HCT116 (cell line): Measurements from ENCODE around the gene WWOX.

Source experiments
- CTCF ChIP-seq, 3 experiments: fragments of 200-600 bp in 1 of 3; sonication (generic) in 1 of 3; IDR thresholded peaks in 2 of 3; conservative IDR thresholded peaks in 1 of 3; 2 replicates each; pipeline ENCODE4 v1.5.1; 2012 to 2017; ENCODE audit warnings: low read depth in 2 of 3, low read length in 2 of 3, antibody characterized with exemption in 1 of 3, borderline replicate concordance in 1 of 3, control low read depth in 1 of 3, mild to moderate bottlenecking in 1 of 3, mixed read lengths in 1 of 3, mixed run types in 1 of 3, moderate library complexity in 1 of 3; ENCODE audit not compliant: insufficient read depth in 1 of 3
- EGR1 ChIP-seq: IDR thresholded peaks from 2 replicates; pipeline ENCODE4 v1.6.1; 2012; ENCODE audit warnings: low read depth
- ELF1 ChIP-seq: IDR thresholded peaks from 2 replicates; pipeline ENCODE4 v1.6.1; 2012; ENCODE audit warnings: low read depth, borderline replicate concordance
- EZH2 ChIP-seq: fragments of 200-600 bp; sonication (generic); IDR thresholded peaks from 2 replicates; pipeline ENCODE4 v1.6.1; 2017; ENCODE audit warnings: antibody characterized with exemption, mixed run types
- FOSL1 ChIP-seq: IDR thresholded peaks from 2 replicates; pipeline ENCODE4 v1.6.1; 2012; ENCODE audit warnings: low read depth
- POLR2A ChIP-seq: IDR thresholded peaks from 2 replicates; pipeline ENCODE4 v1.7.0; 2011; ENCODE audit warnings: borderline replicate concordance; ENCODE audit not compliant: insufficient read depth, insufficient read length; ENCODE audit errors: extremely low read depth
- POLR2AphosphoS5 ChIP-seq: IDR thresholded peaks from 2 replicates; pipeline ENCODE4 v1.6.1; 2011; ENCODE audit warnings: mild to moderate bottlenecking, low read depth, low read length, moderate library complexity
- RAD21 ChIP-seq: IDR thresholded peaks from 2 replicates; pipeline ENCODE4 v1.6.1; 2012; ENCODE audit warnings: low read depth, mild to moderate bottlenecking
- SIN3A ChIP-seq: IDR thresholded peaks from 2 replicates; pipeline ENCODE4 v1.6.1; 2012; ENCODE audit warnings: low read depth
- SRF ChIP-seq: IDR thresholded peaks from 2 replicates; pipeline ENCODE4 v1.6.1; 2012; ENCODE audit warnings: low read depth
- YY1 ChIP-seq: IDR thresholded peaks from 2 replicates; pipeline ENCODE4 v1.6.1; 2011; ENCODE audit warnings: low read length, low read depth, moderate library complexity, mild to moderate bottlenecking; ENCODE audit not compliant: insufficient replicate concordance; ENCODE audit errors: extremely low read depth
- ZNF274 ChIP-seq: fragments of 200-500 bp; sonication (Bioruptor generic); IDR thresholded peaks from 2 replicates; pipeline ENCODE4 v1.6.1; 2014; ENCODE audit warnings: mild to moderate bottlenecking, low read depth, low read length, inconsistent platforms
- TF ChIP-seq, protein P1 (sequence below): IDR thresholded peaks from 2 replicates; pipeline ENCODE4 v1.6.1; 2012; ENCODE audit warnings: low read depth
- TF ChIP-seq, protein P2 (sequence below): IDR thresholded peaks from 2 replicates; pipeline ENCODE4 v1.6.1; 2012

DNA sequence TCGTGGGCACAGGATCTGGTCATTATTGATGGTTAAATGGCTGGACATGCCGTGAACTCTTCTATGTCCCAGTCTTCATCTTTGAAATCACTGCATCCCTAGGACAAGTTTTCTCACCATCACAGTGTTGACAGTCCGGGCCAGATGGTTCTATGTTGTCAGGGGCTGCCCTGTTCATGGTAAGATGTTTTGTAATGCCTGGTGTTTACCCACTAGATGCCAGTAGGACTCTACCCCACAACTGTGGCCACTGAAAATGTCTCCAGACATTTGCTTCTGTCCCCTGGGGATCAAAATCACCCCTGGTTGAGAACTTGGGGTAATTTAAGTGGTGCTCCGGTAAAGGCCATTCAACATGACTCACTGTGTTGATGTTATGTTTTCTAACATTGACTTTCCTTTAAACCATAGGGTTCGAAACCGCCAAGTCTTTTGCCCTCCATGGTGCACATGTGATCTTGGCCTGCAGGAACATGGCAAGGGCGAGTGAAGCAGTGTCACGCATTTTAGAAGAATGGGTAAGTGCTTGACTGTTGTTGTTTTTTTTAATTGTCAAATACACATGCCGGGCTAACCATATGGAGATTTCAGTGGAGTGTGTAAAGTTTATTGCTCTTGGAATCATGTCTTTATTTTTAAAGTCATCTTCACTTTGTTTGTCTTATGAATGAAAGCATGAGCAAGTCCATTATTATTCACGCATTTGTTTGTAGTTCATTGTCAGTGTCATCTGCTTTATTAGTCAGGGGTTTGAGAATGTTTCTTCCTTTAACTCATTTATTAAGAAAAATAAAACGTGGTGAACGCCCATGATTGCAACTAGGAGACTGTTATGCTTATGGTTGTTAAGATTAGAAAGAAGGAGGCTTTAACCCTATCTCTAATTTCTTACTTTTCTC lies 64.6 kb downstream of the WWOX start:
- TF ChIP-seq CTCF (IDR thresholded peaks at IDR 0.05 in 2 of 3, conservative IDR thresholded peaks at IDR 0.05 in 1 of 3; ENCODE audit: borderline replicate concordance in 1 of 3, insufficient read depth in 1 of 3, low read depth in 2 of 3, low read length in 2 of 3) = no peak
- no peak for TF ChIP-seq EGR1
- no peak for TF ChIP-seq ELF1
- TF ChIP-seq RAD21 = no peak
- no peak for TF ChIP-seq EZH2
- no peak for TF ChIP-seq POLR2AphosphoS5
- no peak for TF ChIP-seq SIN3A
- no peak for TF ChIP-seq POLR2A
- no peak for TF ChIP-seq FOSL1
- TF ChIP-seq ZNF274 = no peak
- TF ChIP-seq SRF = no peak
- TF ChIP-seq, protein P1, sequence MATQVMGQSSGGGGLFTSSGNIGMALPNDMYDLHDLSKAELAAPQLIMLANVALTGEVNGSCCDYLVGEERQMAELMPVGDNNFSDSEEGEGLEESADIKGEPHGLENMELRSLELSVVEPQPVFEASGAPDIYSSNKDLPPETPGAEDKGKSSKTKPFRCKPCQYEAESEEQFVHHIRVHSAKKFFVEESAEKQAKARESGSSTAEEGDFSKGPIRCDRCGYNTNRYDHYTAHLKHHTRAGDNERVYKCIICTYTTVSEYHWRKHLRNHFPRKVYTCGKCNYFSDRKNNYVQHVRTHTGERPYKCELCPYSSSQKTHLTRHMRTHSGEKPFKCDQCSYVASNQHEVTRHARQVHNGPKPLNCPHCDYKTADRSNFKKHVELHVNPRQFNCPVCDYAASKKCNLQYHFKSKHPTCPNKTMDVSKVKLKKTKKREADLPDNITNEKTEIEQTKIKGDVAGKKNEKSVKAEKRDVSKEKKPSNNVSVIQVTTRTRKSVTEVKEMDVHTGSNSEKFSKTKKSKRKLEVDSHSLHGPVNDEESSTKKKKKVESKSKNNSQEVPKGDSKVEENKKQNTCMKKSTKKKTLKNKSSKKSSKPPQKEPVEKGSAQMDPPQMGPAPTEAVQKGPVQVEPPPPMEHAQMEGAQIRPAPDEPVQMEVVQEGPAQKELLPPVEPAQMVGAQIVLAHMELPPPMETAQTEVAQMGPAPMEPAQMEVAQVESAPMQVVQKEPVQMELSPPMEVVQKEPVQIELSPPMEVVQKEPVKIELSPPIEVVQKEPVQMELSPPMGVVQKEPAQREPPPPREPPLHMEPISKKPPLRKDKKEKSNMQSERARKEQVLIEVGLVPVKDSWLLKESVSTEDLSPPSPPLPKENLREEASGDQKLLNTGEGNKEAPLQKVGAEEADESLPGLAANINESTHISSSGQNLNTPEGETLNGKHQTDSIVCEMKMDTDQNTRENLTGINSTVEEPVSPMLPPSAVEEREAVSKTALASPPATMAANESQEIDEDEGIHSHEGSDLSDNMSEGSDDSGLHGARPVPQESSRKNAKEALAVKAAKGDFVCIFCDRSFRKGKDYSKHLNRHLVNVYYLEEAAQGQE = no peak
- TF ChIP-seq, protein P2, sequence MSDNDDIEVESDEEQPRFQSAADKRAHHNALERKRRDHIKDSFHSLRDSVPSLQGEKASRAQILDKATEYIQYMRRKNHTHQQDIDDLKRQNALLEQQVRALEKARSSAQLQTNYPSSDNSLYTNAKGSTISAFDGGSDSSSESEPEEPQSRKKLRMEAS = no peak
- TF ChIP-seq YY1 = no peak
